Hepatocyte (in vitro differentiated cells): Measurements from ENCODE around the gene HLA-G.

Experiments
- CTCF ChIP-seq: fragments of 200-600 bp; sonication (generic); IDR thresholded peaks from 2 replicates; pipeline ENCODE4 v1.5.1; 2016; ENCODE audit warnings: antibody characterized with exemption, mild to moderate bottlenecking; ENCODE audit not compliant: poor library complexity
- EZH2phosphoT487 ChIP-seq: fragments of 200-600 bp; sonication (generic); IDR thresholded peaks from one replicate; pipeline ENCODE4 v1.6.1; 2018; ENCODE audit warnings: antibody characterized with exemption, mild to moderate bottlenecking, low read depth, moderate library complexity; ENCODE audit not compliant: unreplicated experiment, severe bottlenecking

- TF ChIP-seq CTCF, result no peak
- no peak for TF ChIP-seq EZH2phosphoT487
Measured at GRCh38 chr6:29830409-29830808, 2.8 kb downstream of the HLA-G start.
